Measurements from ENCODE around the gene MLLT1. TPM values are rescaled to one million over a fixed set of nuclear protein-coding genes. Genes with fewer than 3 reads are reported as not detected.
"Not testable (repeated sequence)": the region's sequence is repeated elsewhere in the genome, so short reads cannot be mapped to it uniquely, and the experiment has no call there.

MLLT1 gene
- total and polyA plus RNA-seq, 2 donors (not counting 1 experiment from before 2014, with no cell fraction given): 19.4 to 40.2 TPM

DNA sequence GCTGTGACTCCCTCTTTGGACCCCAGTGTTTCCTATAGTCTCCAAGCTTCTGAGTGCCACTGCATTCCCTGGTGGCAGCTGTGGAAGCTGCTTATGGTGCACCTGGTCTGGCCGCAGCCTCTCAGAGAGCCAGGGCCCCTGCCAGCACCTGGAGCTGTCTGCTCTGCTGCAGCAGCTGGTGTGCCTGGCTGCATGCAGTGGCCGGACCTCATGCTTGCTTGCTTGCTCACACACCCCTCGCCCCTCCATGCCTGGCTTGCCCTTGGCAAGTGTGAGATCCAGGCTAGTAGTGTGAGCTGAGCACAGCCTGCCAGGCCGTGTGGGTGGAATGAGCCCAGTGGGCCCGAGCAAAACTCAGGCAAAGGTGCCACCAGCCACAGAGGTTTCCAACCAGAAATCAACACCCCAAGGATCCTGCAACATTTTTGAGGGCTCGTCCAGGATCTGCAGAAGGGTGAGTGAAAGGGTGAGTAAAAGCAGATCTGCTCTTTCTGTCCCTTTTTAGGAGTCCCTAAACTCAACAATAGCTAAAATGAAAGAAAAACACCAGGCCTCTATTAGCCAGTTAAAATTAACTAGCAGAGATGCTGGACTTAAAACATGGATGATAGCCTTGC is 7.6 kb upstream of the MLLT1 start:
- Histone ChIP-seq H4K20me1 (ENCODE audit: control insufficient read depth, insufficient read depth, low read length, poor library complexity, severe bottlenecking) (no peaks in the 10 kb centered on the region), H3K79me2 (ENCODE audit: control insufficient read depth, insufficient read depth, low read length) (no peaks in the 10 kb centered on the region), H3K36me3 (replicated peaks in 1 of 2; ENCODE audit: control extremely low read depth in 1 of 2, control insufficient read depth in 1 of 2, extremely low read depth in 1 of 2, insufficient read depth in 2 of 2, low read length in 1 of 2) (no peaks in the 10 kb centered on the region), H3K4me1 (ENCODE audit: control insufficient read depth in 2 of 2, insufficient read depth in 2 of 2, low read length in 2 of 2) (no peaks in the 10 kb centered on the region), H3K4me3 (ENCODE audit: control extremely low read depth in 1 of 5, extremely low read depth in 1 of 5, insufficient read depth in 1 of 5, low read depth in 2 of 5, low read length in 4 of 5) (no peak overlapping the region), H2AFZ (ENCODE audit: insufficient read depth, low read depth, low read length, poor library complexity, severe bottlenecking) (no peak overlapping the region), H3K9me3 (ENCODE audit: control extremely low read depth in 1 of 3, control insufficient read depth in 2 of 3, insufficient read depth in 1 of 3, low read length in 2 of 3) (peaks cover 0 to 76% (median 56%) of the 10 kb centered on the region in 3 donors), H3K4me2 (replicated peaks; ENCODE audit: low read depth, low read length, poor library complexity, severe bottlenecking) (no peak overlapping the region), H3K27ac (ENCODE audit: low read length in 2 of 2) (no peak overlapping the region), H3K27me3 (replicated peaks in 1 of 4; ENCODE audit: control extremely low read depth in 1 of 4, control insufficient read depth in 3 of 4, insufficient read depth in 4 of 4, low read length in 3 of 4) (no peaks in the 10 kb centered on the region), H3K9ac (ENCODE audit: low read length) (no peak overlapping the region)
- 86% methylated on average over 5 of the region's 6 CpGs for WGBS (ENCODE audit: insufficient coverage)
- no peak for TF ChIP-seq EZH2 (IDR thresholded peaks at IDR 0.05; ENCODE audit: borderline replicate concordance, insufficient read depth, low read depth, low read length, poor library complexity, severe bottlenecking)
- DNase-seq (no peak), ATAC-seq (ENCODE audit: low read depth) (no peak)
- Mint-ChIP-seq H3K4me3 (no peak overlapping the region), H3K4me1 (no peaks in the 10 kb centered on the region), H3K27me3 (no peaks in the 10 kb centered on the region), H3K27ac (no peak overlapping the region), H3K9me3 (ENCODE audit: insufficient read depth) (peaks cover 10% of the 10 kb centered on the region)
- intact Hi-C loops (cut with micrococcal nuclease): no loop called here
- ChIA-PET POLR2A (no interaction called here), CTCF (interaction anchor here (0.6 to 1.2 kb wide), 3 partner anchors 69 to 170 kb away, joined by 3 to 4 read pairs (median 3); no protein-coding TSS in a partner anchor)

DNA sequence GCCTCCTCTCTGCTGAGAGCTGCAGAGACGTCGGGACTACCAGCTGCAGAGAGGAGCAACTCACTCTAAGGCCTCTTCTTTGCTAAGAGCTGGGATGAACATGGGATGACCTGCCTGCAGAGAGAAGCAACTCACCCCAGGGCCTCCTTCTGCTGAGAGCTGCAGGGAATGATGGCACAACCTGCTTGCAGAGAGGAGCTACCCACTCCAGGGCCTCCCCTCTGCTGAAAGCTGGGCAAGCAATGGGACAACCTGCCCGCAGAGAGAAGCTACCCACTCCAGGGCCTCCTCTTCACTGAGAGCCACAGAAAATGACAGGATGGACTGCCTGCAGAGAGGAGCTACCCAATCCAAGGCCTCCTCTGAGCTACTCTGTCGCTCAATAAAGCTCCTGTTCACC is 6.9 kb upstream of the MLLT1 start:
- Histone ChIP-seq H3K4me2 (replicated peaks; ENCODE audit: low read depth, low read length, poor library complexity, severe bottlenecking) (no peak overlapping the region), H3K9me3 (ENCODE audit: control extremely low read depth in 1 of 3, control insufficient read depth in 2 of 3, insufficient read depth in 1 of 3, low read length in 2 of 3) (peaks cover 0 to 69% (median 49%) of the 10 kb centered on the region in 3 donors), H3K27ac (ENCODE audit: low read length in 2 of 2) (no peak overlapping the region), H3K4me1 (ENCODE audit: control insufficient read depth in 2 of 2, insufficient read depth in 2 of 2, low read length in 2 of 2) (no peaks in the 10 kb centered on the region), H3K79me2 (ENCODE audit: control insufficient read depth, insufficient read depth, low read length) (no peaks in the 10 kb centered on the region), H3K36me3 (replicated peaks in 1 of 2; ENCODE audit: control extremely low read depth in 1 of 2, control insufficient read depth in 1 of 2, extremely low read depth in 1 of 2, insufficient read depth in 2 of 2, low read length in 1 of 2) (no peaks in the 10 kb centered on the region), H3K27me3 (replicated peaks in 1 of 4; ENCODE audit: control extremely low read depth in 1 of 4, control insufficient read depth in 3 of 4, insufficient read depth in 4 of 4, low read length in 3 of 4) (no peaks in the 10 kb centered on the region), H2AFZ (ENCODE audit: insufficient read depth, low read depth, low read length, poor library complexity, severe bottlenecking) (no peak overlapping the region), H3K4me3 (ENCODE audit: control extremely low read depth in 1 of 5, extremely low read depth in 1 of 5, insufficient read depth in 1 of 5, low read depth in 2 of 5, low read length in 4 of 5) (no peak overlapping the region), H4K20me1 (ENCODE audit: control insufficient read depth, insufficient read depth, low read length, poor library complexity, severe bottlenecking) (no peaks in the 10 kb centered on the region), H3K9ac (ENCODE audit: low read length) (no peak overlapping the region)
- TF ChIP-seq CTCF (IDR thresholded peaks at IDR 0.05): no peak
- TF ChIP-seq EZH2 (IDR thresholded peaks at IDR 0.05; ENCODE audit: borderline replicate concordance, insufficient read depth, low read depth, low read length, poor library complexity, severe bottlenecking): no peak
- intact Hi-C loops (cut with micrococcal nuclease): no loop called here
- WGBS (ENCODE audit: insufficient coverage): 83% methylated on average over 3 of the region's 4 CpGs
- peaks cover 9% of the 10 kb centered on the region for H3K9me3 Mint-ChIP-seq (ENCODE audit: insufficient read depth)
- H3K4me1 Mint-ChIP-seq: no peaks in the 10 kb centered on the region
- no peak overlapping the region for H3K4me3 Mint-ChIP-seq
- ChIA-PET CTCF (interaction anchor here (0.7 to 1.2 kb wide), 2 partner anchors 68 to 171 kb away, joined by 3 to 4 read pairs; no protein-coding TSS in a partner anchor), POLR2A (no interaction called here)
- ATAC-seq (ENCODE audit: low read depth): no peak
- H3K27ac Mint-ChIP-seq: no peak overlapping the region
- no peaks in the 10 kb centered on the region for H3K27me3 Mint-ChIP-seq
- no peak for DNase-seq

DNA sequence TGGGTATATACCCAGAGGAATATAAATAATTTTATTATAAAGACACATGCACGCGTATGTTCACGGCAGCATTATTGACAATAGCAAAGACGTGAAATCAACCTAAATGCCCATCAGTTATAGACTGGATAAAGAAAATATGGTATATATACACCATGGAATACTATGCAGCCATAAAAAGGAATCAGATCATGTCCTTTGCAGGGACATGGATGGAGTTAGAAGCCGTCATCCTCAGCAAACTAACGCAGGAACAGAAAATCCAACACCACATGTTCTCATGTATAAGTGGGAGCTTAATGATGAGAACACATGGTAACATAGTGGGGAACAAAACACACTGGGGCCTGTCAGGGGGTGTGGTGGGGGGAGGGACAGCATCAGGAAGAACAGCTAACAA is 2.6 kb upstream of the MLLT1 start:
- H3K9me3 Mint-ChIP-seq (ENCODE audit: insufficient read depth); H3K27me3 Mint-ChIP-seq; DNase-seq; CTCF ChIA-PET; H3K27ac Mint-ChIP-seq; H3K9ac ChIP-seq (ENCODE audit: low read length); H3K27me3 ChIP-seq (replicated peaks in 1 of 4; ENCODE audit: control extremely low read depth in 1 of 4, control insufficient read depth in 3 of 4, insufficient read depth in 4 of 4, low read length in 3 of 4); ATAC-seq (ENCODE audit: low read depth); H3K27ac ChIP-seq (ENCODE audit: low read length in 2 of 2); H3K4me3 ChIP-seq (ENCODE audit: control extremely low read depth in 1 of 5, extremely low read depth in 1 of 5, insufficient read depth in 1 of 5, low read depth in 2 of 5, low read length in 4 of 5); H2AFZ ChIP-seq (ENCODE audit: insufficient read depth, low read depth, low read length, poor library complexity, severe bottlenecking); POLR2A ChIA-PET; H3K36me3 ChIP-seq (replicated peaks in 1 of 2; ENCODE audit: control extremely low read depth in 1 of 2, control insufficient read depth in 1 of 2, extremely low read depth in 1 of 2, insufficient read depth in 2 of 2, low read length in 1 of 2); H3K4me2 ChIP-seq (replicated peaks; ENCODE audit: low read depth, low read length, poor library complexity, severe bottlenecking); H3K4me3 Mint-ChIP-seq: not testable (repeated sequence)
- Histone ChIP-seq H4K20me1 (ENCODE audit: control insufficient read depth, insufficient read depth, low read length, poor library complexity, severe bottlenecking) (peaks cover 18% of the 10 kb centered on the region), H3K9me3 (ENCODE audit: control extremely low read depth in 1 of 3, control insufficient read depth in 2 of 3, insufficient read depth in 1 of 3, low read length in 2 of 3) (peaks cover 0 to 27% (median 19%) of the 10 kb centered on the region in 3 donors), H3K79me2 (ENCODE audit: control insufficient read depth, insufficient read depth, low read length) (peaks cover 20% of the 10 kb centered on the region), H3K4me1 (ENCODE audit: control insufficient read depth in 2 of 2, insufficient read depth in 2 of 2, low read length in 2 of 2) (peaks cover 15 to 21% of the 10 kb centered on the region in 2 donors)
- intact Hi-C loops (cut with micrococcal nuclease): loop anchor here (5.0 kb wide), 1 partner anchor 580 kb away; no protein-coding TSS in a partner anchor
- peaks cover 17% of the 10 kb centered on the region for H3K4me1 Mint-ChIP-seq
- no CpG with 5 or more reads among the region's 6 CpGs for WGBS (ENCODE audit: insufficient coverage)

Data from B cell (primary cell).